Inferior parietal cortex (tissue), 1 donor: ENCODE measurements around the gene DCP1B.

ENCODE experiments used
- DNase-seq: peaks from one replicate; pipeline ENCODE4 v3.0.0-alpha.2; 2016; ENCODE audit errors: extremely low spot score

Gene DCP1B

DNA sequence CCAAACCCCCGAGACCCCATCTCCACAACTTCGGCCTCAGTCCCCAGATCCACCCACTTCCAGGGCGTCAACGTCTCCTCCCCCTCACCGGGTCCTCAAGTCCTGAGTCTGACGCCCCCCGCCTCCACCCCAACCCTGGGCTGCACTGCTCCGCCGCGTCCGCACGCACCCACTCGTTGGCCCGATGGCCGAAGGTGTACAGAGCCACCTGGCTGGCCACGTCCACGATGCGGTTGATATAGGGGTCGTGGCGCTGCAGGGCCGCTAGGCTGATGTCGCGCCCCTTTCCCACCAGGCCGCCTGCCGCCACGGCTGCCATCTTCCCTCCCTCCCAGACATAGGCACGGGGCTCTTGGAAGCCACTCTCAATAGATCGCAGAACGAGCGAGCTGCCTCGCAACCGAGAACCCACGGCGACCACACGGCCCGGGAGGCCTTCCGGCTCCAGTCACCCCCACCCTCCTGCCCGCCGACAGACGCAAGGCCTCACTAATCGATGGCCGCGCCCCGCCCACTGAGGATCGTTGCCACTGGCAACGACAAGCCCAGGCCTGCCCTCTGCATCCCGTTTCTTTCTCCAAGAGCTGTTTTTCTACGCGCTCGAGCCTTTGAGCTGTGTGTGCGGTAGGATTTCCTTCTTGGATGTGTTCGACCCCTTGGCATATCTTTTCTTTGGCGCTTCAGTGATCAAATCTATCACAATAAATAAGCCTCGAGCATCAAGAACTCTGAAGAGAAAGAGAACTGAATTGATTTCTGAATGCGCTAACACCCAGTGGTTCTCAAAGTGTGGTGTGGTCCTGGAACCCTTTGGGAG lies at the start of gene DCP1B:
TSS of gene DCP1B (minus strand) at position 345 of the 817 bp plus-strand sequence. CDS start at position 319, 26 bp downstream.
- peak; percentile 92 for DNase-seq

DNA sequence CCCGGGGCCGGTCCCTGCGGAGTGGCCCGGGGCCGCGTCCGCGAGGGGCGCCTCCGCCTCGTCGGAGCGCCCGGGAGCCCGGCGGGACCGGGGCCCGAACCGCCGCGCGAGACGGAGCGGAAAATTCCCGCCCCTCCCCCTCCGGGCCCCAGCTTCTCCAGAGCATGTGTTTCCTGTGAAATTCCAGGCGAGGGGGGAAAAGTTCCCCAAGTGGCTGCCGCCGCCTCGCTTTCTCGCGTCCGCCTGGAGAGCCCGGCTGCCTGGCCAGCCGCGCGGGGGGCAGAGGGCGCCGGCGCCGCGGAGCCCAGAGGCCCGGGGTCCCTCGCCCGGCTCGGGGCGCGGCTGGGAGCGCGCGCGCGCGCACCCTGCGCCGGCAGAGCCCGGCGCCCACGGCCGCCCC lies 49.4 kb upstream of the DCP1B start:
- no peak for DNase-seq

DNA sequence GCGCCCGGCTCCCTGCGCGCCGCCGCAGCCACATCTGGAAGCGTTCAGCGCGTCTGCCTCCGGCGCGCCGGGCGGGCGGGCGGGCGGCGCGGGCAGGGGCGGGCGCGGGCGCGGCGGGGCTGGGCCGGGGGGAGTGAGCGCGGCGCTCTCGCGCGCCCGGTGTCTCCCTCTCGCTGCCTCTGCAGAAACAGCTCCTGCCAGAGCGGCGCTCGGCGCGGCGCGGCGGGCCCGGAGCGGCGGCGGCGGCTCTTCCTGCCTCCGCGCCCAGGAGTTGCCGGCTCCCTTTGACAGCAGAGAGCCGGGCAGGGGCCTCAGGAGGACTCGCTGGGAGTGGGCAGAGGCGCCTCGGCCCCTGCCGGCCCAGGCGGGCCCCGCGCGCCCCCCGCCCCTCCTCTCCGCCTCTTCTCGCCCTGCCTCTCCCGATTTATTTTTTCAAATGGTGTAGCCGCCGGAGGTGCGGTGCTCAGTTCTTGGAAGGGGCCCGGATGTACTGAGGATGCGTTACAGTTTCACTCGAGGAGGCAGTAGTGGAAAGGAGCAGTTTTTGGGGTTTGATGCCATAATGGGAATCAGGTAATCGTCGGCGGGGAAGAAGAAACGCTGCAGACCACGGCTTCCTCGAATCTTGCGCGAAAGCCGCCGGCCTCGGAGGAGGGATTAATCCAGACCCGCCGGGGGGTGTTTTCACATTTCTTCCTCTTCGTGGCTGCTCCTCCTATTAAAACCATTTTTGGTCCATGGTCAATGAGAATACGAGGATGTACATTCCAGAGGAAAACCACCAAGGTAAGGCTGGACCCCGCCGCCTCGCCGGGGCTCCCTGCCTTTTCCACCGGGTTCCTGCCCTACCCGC lies 48.8 kb upstream of the DCP1B start, which contains the start of gene CACNA1C:
TSS of gene CACNA1C (plus strand) at position 162 of the 853 bp plus-strand sequence. CDS start at position 738, 576 bp downstream.
- no peak for DNase-seq

DNA sequence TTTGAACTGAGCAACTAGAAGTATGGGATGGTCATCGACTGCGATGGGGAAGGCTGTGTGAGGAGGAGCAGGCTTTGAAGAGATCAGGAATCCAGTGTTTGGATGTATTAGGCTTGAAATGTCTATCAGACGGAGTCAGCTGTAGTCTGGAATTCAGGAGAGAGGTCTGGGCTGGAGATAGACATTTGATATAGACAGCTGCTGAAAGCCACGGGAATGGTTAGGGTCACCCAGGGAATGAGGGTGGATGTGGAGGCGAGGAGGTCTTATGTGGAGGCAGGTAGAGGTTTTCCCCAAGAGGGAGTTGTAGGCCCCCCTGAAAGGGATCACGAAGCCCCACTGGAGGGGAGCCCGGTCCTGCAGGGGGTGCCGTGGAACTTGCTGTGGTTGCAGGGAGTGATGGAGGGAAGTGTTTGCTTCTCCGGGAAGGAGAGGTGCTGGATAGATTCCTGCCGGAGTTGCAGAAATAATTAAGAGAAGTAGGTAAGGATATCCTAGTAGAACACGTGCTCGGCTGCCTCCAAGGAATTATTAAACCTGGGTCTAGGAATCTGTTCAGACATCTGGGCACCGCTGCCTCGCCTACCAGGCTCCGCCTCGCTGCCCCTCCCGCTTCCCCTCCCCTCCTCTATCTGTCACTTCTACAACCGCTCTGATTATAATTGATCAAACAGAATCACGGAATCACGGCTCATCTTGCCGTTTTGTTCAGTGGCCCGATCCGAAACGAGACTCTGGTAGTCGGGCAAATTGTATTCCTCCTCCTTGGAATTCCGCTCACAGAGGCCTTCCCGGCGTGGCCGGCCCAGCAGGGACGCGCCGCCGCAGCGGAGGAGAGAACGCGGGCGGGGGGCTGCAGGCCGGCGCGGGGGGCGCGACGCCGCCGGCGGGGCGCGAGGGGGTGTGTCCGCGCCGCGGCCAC lies 47.7 kb upstream of the DCP1B start:
- no peak for DNase-seq

DNA sequence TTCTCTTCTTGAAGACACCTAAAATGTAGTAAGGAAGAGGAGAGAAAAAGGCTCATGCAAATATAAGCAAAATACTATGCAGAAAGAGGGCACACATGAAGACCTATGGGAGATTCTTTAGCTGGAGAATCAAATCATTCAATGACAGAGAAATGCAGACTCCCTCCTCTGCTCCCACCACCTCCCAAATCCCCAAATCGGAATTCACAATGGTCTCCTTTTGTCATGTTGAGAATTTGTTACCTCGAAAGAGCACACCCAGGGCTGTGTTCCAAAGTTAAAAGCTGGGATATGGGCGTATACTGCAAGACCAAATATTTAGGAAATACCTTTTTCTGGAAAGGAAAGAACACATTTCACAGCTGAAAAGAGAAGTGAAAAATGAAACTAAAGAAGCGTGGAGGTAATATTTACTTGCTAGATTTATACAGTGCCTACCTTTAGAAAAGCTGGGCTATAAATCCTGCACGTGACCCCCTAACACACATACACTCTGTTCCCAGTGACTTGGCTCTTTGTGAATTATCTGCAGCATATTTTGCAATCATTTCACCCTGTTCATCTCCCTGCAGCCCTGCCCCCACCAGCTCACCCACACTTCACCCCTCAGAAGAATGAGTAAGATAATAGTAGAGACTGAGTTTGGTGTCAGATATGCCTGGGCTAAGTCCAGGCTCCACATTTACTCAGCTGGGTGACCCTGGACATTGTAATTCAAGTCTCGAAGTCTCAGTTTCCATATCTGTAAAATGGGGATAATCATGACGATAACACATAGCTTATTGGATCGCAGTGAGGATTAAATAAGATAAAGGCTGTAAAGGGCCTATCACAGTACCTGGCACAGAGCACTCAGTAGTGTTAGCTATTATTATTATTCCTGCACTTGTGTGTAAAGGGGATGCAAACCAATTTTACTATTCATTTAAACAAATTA lies 45.6 kb upstream of the DCP1B start:
- DNase-seq: no peak

DNA sequence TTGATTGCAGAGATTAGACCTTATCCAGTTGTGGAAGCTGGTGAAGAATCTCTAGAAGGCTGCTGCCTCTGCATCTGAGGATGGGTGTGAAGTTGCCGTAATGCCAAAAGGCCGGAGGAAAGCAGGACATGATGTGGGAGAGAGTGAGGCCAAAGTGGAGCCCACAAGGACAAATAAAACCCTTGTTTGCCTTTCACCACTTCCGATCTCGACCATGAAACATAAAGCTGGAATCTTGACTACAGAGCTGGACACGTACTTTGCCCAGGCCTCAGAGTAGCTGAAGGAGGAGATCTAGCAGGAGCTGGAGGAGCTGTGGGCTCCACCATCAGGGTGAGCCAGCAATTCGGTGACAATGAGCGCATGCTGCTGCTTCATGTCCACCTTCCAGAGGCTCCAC lies 43.5 kb upstream of the DCP1B start:
- DNase-seq: no peak

DNA sequence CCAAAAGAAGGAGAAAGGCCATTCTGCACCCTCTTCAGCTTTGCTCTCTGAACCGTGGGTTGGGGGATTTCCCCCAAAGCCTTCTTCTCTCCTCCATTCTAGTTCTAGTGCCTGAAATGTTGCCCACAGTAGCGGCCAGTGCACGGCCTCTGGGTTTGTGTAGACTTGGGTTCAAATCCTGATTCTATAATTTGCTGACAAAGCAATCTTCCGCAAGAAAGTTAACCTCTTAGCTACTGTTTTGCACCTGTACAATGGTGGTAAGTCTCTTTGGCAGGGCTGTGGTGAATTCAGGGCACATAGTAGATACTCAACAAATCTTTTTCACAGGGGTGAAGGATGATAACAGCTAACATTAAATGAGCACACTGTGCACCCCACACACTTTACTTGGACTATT lies 42.7 kb upstream of the DCP1B start:
- DNase-seq: no peak

DNA sequence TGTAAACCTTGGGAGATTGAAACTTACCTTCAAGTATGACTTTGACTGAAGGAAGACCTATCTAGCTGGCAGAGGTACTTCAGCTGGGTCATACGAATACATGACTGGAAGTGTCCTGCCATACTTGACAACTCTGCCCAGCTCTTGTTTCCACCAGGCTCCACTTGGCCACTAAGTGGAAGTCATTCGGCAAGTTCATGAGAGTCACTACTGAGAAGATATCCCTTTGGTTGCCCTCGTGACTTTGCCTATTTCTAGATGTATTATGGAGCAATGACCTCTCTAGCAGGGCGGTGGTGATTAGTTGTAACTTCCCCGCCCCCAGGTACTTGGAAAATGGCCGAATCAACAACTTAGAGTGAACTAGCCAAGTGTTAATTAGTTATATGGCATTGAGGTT lies 39.9 kb upstream of the DCP1B start:
- no peak for DNase-seq

DNA sequence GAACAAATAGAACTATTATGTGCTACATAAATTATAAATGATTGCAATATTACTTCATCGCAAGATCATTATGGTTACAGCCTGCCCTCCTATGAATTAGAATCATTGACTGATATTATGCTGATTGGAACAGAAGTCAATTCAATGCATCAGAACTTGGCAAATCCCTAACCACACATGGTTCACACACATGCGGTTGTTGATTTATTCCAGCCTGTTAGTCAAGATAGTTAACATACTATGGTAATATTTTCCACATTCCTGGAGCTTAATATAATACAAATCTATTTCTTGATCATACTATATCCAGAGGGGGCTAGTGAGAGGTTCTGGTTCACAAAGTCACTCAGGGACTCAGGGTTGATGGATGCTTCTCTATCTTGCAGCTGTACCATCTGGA lies 38.8 kb upstream of the DCP1B start:
- DNase-seq: no peak

DNA sequence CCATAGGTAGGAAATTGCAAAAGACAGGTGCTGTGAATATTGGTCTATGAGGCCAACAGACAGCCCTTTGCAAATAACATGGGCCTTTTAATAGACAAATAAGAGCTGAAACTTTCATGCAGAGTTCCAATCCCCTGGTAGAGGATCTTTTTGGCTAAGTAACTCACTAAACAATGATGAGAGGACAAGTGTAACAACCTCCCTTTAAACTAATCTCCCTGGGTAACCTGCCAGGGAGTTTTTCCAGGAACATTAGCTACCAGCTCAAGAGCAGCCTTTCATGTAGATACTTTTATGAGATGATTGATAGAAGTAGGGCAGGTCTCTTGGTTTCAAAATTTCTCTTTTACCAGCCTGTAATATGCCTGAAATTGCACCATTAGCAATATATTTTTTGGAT lies 34.8 kb upstream of the DCP1B start:
- DNase-seq: no peak

DNA sequence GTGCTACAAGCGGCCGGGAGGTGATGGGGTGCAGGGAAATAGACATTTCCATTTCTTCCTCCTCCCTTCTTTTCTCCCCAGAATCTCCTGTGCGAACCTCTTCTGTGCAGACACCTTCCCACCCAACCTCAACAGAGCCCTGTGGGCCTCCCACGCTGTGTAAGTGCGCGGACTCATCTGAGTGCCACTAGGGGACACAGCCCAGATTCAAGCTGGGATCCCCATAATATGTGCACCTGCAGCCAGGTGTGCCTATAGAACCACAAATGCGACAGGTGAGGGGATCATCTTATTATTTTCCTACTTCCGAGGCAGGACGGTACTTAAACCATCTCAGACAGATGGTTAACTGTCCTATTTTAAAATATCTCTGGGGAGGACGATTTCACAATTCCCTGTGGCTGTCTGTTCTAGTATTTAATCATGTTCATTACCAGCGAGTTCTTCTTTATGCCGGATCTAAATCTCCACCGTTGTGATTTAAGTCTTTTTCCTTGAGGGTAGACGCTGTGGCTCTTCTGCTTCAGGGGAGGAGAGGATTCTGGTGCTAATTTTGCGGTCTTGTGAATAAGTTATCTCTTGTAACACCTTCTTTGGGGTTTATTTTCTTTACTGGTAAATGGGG lies 31.3 kb upstream of the DCP1B start:
- peak; percentile 31 for DNase-seq

DNA sequence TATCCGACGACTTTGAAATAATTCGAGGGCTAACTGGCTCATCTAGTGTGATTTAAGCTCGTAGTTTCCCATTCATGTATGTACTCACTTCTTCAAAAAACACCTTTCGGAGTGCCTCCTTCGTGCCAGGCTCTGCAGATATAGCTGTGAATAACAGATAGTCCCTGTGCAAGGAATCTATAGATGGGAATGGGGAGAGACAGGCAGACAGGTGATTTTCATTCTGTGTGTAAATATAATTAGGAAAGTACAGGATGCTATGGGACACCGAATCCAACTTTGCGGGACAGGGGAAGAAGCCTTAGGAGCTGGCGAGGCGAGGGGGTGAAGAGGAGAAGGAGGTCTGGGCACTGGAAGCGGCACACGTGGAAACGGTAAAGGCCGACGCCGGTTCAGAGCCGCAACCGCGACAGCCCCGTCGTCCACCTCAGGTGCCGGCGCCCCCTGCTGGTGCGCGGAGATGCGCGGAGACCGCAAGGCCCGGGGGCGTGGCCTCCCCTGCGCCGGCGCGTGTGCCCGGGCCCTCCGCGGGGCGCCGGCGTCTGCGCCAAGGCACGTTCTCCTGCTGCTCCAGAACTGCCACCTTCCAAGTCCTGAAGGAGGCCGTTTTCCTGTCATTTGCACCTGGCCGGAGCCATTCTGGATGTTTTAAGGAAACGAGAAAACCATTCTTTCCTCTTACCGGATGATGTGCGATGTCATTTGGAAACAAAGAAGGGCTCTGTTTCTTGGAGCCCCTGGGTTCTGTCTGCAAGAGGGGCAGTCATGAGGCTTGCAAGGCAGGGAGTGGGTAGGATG lies 30.6 kb upstream of the DCP1B start:
- DNase-seq: peak; percentile 84

DNA sequence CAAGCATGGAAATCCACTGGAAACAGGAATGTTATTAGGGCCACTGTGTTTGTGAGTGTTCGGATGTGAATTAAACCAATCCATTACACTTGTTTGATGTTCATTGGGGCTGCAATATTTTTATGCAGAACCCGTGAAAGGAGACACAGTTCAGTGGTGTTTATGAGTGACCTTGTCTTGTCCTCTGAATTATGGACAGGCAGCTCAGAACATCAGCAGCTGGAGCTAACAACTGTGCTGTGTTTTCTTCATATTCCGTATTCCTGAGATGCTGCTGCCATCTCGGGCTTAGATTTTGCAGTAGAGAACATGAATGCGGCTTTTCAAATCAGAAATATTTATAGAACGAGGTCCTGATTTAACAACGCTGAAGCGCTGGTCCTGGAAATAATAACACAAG lies 28.2 kb upstream of the DCP1B start:
- peak; percentile 38 for DNase-seq

DNA sequence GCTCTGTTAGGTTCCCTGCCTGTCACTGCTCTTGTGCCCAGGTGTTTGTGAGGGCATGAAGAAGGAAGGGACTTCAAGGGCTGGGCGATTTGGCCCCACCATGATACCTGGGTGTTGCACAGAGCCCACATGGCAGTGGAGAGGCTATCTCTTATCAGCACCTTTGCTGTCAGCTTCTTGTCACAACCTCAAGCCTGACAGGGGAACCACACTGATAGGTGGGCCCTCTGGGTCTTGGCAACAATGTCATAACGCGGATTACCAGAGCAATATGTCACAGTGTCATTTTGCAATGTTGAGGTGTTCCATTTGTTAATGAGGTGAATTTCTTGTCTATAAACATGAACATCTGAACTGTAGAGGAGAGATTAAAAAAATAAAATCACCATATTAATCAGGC lies 25.6 kb upstream of the DCP1B start:
- no peak for DNase-seq

DNA sequence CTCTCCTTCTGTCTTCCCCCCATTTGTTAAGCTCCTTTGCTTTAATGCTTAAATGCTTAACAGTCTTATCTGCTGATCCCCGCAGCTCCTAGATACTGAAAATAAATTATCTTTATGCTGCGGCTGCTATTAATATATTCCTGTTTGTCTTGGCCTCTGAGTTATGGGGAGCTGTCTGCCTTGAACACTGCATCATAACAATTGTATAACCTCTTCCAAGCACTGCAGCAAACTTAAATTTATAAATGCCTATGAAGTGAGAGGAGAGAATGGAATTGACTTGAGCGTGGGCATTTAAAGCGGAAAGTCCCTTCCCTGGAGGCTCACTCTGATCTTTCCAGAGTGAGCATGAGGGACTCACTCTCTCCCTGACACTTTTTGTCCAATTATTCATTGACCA lies 23.1 kb upstream of the DCP1B start:
- no peak for DNase-seq

DNA sequence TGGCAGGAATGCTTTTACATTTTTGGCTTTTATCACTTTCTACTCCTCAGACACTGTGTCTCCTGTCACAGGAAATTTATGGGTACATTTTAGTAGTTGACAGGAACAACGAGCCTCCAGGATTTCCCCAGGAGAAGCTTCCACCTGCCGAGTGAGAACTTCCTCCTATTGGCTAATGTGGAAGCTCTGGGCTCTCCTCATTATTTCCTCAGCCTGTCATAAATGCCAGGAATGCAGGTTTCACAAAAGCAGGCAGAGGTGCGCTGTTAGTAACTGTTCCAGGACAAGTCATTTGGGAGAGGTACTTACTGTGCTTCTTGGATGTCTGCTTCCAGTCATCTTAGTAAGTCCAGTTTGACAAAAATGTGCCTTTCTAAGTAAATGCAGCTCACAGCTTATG lies 19.1 kb upstream of the DCP1B start:
- DNase-seq: no peak

DNA sequence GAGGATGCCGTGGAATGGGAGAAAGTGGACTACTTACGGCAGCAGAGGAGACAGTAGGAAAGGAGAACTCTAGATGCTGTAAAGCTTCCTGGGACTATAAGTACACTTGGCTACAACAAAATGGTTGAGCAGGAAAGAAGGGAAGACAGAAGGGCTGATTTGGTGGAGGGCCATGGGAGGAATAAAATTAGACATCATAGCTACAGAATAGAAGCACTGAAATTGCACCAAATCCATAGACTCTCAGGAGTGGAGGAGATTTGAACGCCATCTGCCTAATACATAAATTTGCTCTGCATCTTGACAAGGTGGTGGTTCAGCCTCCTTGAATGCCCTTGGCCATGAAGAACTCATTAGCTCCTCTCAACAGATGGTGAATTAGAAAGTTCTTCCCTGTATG lies 16.3 kb upstream of the DCP1B start:
- DNase-seq: no peak

DNA sequence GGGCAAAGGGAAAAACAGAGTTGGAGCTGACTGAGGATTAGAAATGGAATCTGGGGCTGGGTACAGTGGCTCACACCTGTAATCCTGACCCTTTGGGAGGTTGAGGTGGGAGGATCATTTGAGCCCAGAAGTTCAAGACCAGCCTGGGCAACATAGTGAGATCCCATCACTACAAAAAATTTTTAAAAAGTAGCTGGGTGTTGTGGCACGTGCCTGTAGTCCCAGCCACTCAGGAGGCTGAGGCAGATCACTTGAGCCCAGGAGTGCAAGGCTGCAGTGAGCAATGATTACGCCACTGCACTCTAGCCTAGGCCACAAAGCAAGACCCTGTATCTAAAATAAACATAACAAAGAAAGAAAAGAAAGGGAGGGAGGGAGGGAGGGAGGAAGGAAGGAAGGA lies 14.9 kb upstream of the DCP1B start:
- DNase-seq: no peak

DNA sequence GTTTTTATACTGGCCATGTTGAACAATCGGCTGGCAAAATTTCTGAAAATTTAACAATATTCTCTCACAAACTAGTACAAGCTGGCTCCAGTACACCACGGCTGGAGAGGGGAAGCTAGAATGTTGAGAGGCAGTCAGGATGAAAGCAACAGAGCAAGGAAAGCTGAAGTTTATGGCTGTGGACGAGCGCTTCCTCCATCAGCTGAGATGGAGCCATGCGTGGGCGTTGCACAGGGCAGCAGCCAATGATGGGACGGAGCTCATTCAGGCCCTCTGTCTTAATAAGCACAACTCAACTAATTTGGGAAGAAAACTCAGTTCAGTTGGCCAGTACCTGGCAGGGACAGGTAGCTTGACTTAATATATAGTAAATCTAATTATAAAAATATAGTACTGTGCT lies 14.1 kb upstream of the DCP1B start:
- DNase-seq: no peak
